NCI-H128 (cell line): ENCODE data around the gene CTBS.
"Not testable (repeated sequence)": the region's sequence is repeated elsewhere in the genome, so short reads cannot be mapped to it uniquely, and the experiment has no call there.

Experiments
- DNase-seq: peaks from one replicate; lab custom pipeline; 2025; ENCODE audit not compliant: unreplicated experiment; lab: John Stamatoyannopoulos, UW

The CTBS gene

DNA sequence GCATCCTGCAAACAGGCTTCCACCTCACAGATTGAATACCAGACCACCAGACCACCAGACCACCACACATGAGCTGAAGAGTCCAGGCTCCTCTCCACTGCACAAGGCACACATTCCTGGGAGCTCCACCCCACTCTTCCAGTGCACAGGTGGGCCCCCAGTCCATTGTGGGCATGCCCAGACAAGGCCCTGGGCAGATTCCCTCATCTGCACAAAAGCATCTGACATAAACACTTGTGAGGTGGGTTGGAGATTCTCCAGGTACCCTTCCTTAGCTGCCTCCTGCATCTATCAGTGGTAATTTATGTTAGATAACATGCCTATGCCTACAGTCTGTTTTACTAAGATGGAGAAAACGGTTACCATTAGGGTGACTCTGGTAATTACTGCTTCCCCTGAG lies 11.6 kb upstream of the CTBS start:
- DNase-seq: no peak

DNA sequence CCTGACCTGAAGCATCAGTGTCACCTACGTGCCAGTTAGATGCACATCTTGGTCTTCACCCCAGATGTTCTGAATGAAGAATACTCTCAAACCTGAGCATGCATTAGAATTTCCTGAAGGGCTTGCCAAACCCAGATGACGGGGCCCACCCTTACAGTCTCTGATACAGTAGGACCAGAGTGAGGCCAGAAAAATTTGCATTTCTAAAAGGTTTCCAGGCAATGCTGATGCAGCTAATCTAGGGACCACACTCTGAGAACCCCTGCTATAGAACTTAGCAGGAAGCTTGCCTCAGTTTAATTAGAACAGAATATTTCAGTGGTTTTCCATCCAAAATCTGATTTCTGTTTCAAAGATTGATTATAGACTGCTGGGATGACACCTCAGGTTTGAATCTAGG lies 9.9 kb upstream of the CTBS start:
- no peak for DNase-seq

DNA sequence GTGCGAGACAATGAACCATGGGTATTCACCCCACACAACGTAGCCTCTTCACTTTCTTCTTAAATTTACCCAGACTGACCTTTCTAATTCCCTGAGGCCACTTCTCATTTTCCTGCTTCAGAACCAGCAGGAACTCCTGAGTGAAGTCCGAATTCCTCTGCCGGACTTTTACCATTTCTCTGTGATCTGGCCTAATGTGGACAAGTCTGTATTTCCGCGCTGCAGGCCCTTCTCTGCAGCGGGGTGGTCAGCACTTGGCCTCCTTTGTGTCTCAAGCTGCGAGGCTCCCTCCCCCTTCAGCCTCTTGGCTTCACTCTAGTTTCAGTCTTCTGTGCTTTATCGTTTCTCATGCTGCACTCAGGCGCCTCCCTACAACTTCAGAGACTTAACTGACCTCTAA lies 9.4 kb upstream of the CTBS start:
- DNase-seq: no peak

DNA sequence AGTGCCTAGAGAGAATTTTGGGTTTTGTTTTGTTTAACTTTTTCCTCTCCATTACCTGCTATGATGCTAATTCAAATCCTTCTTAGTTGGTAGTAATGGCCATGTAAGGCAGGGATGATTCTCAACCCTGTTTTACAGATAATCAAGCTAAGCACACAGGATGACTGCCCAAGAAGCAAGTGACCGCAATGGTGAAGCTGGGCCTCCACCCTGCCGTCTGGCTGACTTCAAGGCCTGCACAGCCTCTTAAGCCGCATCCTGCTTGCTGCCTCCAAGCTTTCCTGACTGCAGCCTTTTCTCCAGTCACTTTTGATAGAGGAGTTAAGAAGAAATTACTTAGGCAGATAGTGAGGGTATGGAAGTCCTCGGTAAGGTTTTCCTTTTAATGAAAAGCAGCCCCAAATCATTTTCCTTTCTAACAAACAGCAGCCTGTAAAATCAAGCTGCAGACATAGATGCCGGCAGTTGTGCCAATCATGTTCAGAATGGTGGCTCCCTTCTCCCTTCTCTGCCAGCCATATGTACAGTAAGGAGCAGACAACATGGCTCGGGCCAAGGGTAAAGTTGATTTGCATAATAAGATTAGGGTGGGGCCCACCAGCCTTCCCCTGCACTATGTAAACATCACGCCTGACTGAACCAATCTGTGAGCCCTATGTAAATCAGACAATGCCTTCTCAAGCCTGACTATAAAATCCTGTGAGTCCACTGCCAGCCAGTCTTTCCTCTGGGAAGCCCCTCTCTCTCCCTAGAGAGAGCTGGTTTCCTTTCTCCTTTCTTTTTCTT lies 8.8 kb upstream of the CTBS start:
- DNase-seq: no peak

DNA sequence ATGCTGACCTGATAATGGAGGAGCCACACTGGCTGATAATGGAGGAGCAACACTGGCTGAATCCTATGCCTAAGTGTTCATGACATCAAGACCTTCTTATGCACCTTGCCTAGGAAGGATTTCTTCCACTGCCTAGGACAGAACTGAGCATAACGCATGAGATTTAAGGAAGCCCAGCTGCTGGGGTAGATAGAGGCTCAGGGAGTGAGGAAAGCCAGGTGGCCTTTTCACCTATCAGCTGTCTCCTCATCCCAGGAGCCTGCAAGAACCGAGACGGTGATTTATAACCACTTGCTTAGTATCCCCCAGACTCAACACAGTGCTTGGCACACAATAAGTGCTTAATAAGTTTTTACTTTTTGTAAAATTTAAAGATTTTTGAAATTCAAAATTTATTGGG lies 7.4 kb upstream of the CTBS start:
- DNase-seq: no peak

DNA sequence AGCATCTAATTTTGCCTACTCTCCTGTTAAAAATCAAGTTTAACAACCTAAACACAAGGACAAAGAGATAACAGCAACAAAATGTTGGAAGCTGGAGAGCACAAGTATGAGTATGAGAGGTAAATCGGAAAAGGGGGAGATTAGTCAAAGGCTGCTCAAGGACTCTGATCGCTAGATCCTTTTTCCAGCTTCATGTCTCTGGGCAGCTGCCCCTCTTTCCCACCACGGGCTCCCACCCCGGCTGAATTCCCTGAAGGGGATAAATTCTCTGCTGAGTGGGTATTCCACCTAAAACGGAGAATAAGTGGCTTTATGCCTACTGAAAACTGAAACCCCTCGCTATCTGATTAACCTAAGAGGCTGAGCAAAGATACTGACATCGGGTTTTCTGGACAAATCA lies 696 bp upstream of the CTBS start:
- DNase-seq: no peak

DNA sequence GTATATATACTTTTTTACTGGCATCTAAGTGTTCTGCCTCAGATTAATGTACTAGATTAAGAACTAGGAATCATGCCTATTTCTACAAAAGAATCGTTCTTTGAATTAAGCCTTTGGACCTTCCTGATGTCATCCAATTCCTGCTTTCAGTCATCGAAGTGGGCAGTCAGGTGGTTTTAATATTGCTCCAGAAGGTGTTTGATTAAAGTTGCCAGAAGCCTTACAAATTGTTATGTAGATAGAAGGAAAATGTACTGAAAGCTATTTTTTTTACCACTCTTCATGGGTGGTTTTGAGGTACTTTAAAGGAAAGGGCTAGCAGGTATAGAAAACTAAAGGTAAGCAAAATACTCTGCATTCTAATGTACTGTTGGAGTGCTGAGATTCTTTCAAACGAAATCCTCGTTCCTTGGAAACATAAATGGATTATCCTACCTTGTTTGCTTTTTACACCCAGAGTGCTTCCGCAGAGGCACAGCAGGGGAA lies 716 bp downstream of the CTBS start:
- no peak for DNase-seq

DNA sequence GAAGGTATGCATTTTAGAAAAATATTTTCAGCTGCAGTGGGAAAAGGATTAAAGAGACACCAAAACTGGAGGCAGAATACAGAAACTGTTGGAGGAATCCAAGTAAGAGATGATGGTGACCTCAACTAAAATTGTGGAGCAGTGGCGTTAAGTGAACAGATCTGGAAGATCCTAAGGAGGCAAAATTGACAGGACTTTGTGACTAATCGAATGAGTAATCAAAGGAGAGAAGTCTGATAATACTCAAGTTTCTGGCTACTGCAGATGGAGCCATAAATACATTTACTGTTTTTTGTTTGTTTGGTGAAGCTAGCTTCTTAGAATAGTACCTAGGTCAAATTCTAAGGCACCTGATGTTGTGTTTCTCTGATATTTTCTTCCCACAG lies 3.1 kb downstream of the CTBS start:
- no peak for DNase-seq

DNA sequence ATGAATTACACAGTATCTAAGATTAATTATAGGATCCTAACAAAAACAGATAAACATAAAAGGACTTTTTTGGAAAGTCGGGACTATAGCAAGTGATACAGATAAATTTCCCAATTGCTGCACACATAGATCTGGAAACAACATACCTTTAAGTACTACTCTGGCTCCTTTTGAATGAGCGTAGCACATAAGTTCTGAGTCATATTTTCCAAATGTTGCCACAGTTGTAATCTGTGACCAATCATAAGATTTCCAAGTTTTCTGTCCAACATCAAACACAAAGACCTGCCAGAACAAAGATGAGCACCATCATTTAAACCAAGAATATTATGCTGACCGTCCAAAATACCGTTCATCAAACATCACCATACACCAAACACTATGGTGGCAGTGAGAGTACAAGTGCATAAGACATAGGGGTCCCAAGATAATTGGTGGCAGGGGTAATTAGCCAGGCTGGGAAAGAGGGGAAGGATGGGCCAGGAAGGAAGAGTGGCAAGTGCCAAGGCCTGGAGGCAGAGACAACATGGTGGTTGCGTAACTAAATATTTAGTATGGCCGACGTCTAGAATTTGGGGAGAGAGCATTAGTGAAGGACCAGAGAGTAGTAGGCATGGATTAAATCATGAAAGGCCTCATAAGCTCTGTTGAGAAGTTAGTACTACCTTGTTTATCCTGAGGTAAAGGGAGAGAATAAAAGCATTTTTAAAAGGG lies 3.6 kb downstream of the CTBS start:
- DNase-seq: no peak

DNA sequence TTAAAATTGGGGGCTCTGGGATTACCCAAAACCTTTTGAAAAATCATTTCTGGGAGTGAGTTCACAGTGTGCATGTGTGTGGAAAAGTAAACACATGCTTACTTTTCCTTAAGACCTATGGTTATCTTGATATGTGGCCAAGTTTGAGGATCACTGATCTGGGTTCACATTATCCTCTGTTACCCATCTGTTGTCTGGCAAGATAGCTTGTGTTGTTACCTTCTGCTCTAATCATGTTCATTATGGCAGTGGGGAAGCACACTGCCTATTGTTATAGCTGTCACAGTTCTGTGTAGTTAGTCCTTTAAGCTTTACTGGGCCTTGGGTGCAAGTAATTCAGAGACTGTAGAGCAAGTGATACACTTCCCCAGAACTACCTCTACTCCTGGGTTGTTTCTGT lies 5.0 kb downstream of the CTBS start:
- no peak for DNase-seq

DNA sequence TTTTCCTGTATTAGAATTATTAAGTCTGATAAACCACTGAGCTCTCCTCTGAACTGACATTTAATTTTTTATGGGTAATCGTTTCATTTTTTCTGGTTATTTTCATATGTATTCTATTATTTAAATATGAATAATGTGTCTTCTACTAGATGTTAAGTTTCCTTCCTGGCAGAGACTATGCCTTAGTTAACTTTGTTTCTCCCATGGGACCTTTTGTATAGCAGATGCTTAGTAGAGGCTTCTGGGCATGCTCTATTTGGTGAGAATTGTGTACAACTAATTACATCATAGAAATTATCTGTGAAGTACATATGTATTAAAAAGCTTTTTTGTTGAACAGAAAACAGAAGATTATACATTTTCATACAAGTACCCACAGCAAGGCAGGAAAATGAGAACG lies 23.4 kb downstream of the CTBS start:
- DNase-seq: no peak

DNA sequence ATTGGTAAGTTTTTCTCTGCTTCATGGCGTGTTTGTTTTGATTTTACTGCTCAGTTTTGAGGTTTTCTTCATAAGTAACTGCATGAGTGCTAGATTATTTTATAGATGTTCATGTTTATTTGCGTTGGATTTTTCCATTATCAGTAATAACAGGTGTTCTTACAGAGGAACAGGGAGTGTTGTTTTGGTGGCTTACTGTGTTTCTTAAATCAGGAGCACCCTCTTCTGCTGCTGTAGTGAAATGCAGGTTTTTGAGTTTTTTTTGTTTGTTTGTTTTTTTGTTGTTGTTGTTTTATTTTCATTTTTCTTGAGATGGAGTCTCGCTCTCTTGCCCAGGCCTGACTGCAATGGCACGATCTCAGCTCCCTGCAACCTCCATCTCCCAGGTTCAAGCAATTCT lies 32.6 kb downstream of the CTBS start:
- no peak for DNase-seq

DNA sequence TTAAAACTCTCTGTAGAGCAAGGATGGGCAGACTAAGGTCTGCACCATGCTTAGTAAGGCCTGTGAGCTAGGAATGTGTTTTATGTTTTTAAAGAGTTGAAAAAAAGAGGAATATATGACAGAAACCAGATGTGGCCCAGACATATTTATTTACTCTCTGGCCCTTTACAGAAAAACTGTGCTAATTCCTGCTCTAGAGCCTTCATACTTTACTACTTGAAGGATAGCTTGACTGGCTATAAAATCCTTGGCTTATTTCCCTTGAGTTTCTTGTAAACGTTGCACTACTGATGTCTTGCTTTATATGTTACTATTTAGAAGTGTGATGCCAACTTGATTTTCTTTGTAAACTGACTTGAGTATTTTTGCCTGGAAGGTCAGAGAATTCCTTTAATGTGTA lies 33.5 kb downstream of the CTBS start:
- no peak for DNase-seq

DNA sequence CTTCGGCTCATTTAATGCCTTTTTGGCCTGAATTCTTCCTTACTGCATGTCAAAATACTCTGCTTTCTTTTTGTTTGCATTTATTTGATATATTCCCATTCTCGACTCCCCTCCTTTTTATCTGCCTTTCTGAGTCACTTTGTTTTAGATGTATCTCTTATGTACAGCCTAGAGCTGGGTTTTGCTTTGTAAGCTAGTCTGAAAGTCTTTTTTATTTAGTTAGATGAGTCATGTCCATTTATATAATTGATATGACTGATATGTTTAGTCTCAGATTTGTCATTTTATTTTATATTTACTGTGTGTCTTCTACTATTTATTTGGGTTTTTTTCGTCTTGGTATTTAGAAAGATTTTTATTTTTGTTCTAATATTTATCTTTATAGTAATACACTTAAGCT lies 34.3 kb downstream of the CTBS start:
- DNase-seq: no peak

DNA sequence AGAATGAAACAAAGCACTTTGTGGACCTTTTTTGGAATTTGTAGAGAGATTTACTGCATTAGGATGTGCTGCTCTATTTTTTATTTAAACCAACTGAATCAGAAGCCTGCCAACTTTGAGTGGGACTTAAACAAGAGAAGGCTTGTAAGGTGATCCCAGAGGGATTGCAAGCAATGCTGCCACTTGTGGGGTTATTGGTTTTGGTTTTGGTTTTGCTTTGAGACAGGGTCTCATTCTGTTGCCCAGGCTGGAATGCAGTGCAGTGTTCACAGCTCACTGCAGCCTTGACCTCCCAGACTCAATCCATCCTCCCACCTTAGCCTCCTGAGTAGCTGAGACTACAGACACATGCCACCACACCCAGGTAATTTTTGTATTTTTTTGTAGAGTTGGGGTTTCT lies 35.6 kb downstream of the CTBS start:
- no peak for DNase-seq

DNA sequence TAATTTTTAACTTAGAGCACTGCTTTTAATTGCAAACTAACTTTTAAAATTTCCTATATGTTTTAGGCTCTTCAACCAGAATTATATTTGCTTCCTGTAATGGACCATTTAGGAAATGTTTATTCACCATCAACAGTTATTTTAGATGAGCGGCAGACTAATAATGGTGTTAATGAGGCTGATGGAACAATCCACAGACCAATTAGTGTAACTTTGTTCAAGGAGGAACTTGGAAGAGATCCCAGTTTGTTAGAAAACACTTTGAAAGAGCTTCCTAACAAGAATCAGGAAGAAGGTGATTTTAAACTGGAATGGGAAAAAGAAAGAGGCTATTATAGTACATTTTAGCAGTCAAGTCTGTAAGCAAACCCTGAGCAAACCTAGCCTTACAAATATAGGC lies 48.5 kb downstream of the CTBS start:
- no peak for DNase-seq

DNA sequence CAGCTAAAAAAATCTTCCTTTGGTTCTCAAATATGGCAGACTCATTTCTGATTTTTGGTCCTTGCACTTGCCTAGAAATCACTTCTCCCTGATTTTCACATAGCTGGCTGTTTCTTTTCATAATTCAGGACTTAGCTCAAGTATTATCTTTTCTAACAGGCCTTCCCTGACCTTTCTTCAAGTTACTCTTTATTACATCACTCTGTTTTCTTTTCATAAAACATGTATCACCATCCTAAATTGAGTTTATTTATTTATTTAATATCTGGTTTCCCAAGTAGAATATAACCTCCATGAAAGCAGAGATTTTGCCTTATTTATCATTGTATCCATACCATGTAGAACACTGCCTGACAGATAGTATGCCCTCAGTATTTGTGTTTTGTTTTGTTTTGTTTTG lies 49.6 kb downstream of the CTBS start:
- no peak for DNase-seq

DNA sequence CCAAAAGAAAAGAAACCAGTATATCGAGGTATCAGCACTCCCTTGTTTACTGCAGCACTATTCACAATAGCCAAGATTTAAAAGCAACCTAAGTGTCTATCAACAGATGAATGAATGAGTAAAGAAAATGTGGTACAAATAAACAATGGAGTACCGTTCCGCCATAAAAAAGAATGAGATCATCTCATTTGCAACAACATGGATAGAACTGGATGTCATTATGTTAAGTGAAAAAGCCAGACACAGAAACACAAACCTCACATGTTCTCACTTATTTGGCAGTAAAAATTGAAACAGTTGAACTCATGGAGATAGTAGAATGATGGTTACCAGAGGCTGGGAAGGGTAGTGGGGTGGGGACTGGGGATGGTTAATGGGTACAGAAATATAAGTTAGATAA lies 63.6 kb downstream of the CTBS start:
- DNase-seq: no peak

DNA sequence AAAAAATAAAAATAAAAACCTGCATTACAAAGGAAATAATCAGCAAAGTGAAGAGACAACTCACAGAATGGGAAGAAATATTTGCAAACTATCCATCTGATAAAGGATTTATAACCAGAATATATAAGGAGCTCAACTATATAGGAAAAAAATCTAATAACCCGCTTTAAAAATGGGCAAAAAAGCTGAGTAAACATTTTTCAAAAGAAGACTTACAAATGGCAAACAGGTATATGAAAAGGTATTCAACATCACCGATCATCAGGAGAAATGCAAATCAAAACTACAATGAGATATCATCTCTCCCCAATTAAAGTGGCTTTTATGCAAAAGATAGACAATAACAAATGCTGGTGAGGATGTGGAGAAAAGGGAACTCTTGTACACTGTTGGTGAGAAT lies 64.1 kb downstream of the CTBS start:
- DNase-seq: no peak

DNA sequence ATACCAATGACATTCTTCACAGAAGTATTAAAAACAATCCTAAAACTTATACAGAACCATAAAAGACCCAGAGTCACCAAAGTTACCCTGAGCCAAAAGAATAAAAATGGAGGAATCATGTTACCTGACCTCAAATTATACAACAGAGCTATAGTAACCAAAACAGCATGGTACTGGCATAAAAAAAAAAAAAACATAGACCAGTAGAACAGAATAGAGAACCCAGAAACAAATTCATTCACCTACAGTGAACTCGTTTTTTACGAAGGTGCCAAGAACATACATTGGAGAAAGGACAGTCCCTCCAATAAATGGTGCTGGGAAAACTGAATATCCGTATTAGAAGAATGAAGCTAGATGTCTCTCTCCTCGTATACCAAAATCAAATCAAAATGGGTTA lies 65.2 kb downstream of the CTBS start:
- DNase-seq: no peak

DNA sequence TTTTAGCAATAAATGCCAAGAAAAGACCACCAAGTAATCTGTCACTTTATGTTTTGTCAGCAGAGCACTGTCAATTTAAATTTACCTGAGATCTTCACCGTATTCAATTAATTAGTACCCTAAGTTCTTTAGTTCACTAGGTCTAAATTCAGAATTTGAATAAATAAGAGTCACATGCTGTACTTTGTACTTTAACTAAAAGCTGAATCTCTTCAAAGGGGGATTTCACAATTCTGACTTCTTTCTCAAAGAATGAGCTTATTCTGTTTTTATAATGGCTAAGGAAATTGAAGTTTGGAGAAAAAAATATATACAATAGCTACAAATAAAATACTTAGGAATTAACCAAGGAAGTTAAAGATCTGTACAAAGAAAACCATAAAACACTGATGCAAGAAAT lies 65.7 kb downstream of the CTBS start:
- DNase-seq: no peak

DNA sequence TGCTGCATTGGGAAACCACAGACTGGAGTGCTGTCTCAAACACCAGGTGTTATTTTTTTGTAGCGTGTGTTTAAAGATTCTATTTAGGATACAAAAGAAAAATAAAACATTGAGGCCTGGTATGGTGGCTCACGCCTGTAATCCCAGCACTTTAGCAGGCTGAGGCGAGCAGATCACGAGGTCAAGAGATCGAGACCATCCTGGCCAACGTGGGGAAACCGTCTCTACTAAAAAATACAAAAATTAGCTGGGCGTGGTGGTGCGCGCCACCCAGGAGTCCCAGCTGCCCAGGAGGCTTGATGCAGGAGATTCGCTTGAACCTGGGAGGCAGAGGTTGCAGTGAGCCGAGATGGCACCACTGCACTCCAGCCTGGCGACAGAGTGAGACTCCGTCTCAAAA lies 66.4 kb downstream of the CTBS start:
- not testable (repeated sequence) for DNase-seq
